Left lobe of liver (tissue), 2 donors: ENCODE data around the gene COLEC12. TPM values are rescaled to one million over a fixed set of nuclear protein-coding genes. Genes with fewer than 3 reads are reported as not detected.
"Not testable (repeated sequence)": the region's sequence is repeated elsewhere in the genome, so short reads cannot be mapped to it uniquely, and the experiment has no call there.

Experiments used
- ATAC-seq: fragments of 200-7000 bp; cut with Tn5 transposase; one replicate; pipeline ENCODE4 v1.9.1; 2020; ENCODE audit warnings: mild to moderate bottlenecking, moderate library complexity
- DNase-seq: peaks from one replicate; pipeline ENCODE4 v3.0.0-alpha.2; 2020; ENCODE audit warnings: low spot score
- total RNA-seq: library from RNA; stranded (reverse); gene quantifications from one replicate; pipeline ENCODE4 v1.2.1, GENCODE V29; 2021
- donor health status: DM: no; HTN: no; CAD: no; lungs with moderate emphysema.
- donor health status: DM: no; HTN: yes; CAD: no.

Gene COLEC12
- total RNA-seq, 1 donor from 2014 or later: 0.08 TPM

DNA sequence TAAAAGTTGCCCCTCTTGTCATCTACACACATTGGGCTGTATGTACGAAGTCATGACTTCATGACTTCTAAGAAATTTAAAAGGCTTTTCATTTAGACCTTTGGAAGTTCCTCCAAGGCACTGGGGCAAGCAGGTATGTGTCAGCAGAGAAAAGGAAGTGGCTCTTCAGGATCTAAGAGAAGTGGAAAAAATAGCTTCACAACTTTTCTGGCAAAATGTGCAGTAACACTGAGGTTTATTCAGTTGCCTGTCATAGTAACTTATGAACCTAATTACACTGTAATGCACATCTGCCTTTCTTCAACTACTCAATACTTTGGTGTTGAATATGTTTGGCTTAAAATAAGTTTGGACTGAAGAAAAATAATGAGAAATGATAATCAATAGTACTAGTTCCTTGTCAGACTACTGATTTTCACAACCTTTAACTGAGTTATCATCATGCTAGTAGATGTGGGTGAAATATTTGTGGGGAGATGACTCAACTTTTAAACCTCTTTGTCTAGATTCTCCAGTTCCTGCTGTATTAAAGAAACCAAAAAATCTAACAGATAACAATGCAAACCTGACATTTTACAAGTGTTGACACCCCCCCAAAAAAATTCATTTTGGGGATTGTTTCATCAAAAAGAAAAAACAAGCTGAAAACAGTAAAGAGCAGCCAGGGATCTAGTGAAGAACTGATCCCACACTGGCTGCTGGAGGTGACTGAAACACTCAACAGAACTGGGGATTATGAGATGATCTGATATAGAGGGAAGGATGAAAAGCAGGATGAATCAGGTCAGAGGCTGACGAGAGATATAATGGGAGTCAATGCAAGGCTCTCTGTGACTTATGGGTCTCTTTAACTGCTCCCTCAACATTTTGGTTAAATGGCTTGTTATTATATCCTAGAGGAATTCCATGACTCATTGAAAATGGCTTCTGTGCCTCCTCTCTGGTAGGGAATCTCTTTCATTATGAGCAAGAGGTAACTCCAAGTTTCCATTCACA lies 84.6 kb downstream of the COLEC12 start:
- DNase-seq (no peak), ATAC-seq (no peak)

- no peak for ATAC-seq
- no peak for DNase-seq
Measured at GRCh38 chr18:415047-415446, 85.5 kb downstream of the COLEC12 start.

DNA sequence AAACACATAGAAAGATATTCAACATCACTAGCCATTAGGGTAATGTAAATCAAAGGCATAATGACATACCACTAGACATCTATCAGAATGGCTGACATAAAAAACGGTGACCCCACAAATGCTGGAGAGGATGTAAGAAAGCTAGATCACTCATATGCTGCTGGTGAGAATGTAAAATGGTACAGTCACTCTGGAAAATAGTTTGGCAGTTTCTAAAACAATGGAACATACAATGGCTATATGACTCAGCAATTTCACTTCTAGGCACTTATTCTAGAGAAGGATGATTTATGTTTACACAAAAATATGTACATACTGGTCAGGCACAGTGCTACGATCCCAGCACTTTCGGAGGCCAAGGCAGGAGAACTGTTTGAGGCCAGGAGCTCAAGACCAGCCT lies 87.3 kb downstream of the COLEC12 start:
- ATAC-seq: no peak
- no peak for DNase-seq

- DNase-seq (no peak), ATAC-seq (no peak)
Measured at GRCh38 chr18:410047-410455, 90.5 kb downstream of the COLEC12 start.

- ATAC-seq: no peak
Measured at GRCh38 chr18:408367-408766, 92.1 kb downstream of the COLEC12 start.

DNA sequence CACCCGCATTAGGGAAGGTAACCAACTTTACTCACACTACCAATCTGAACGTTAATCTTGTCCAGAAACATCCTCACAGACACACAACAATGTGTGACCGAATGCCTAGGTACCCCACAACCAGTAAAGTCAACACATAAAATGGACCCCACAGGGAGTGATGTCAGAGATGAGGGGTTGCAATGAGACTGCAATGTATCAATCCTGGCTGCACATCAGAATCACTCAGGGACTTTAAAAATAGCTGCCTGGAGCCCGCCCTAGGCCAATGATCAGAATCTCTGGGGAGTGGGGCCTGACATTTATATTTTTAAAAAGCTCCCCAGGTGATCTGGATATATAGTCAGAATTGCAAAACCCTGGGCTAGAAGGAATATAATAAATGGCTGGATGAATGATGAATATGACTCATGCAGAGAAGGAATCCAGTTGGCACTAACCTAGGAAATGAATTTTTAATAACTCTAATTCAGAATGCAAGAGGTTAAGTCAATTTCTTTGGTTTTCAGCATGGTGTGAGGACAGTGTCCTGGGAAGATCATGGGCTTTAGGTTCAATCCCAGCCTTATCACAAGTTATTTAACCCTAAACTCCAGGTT lies 92.8 kb downstream of the COLEC12 start:
- ATAC-seq (no peak), DNase-seq (no peak)

More at GRCh38 chr18:408367-408766, 92.1 kb downstream of the COLEC12 start:
- DNase-seq: no peak

GRCh38 chr18:407191-407590 lies 93.3 kb downstream of the COLEC12 start:
- DNase-seq: no peak
- no peak for ATAC-seq

- DNase-seq: no peak
- ATAC-seq: no peak
Measured at GRCh38 chr18:406677-407076, 93.8 kb downstream of the COLEC12 start.

DNA sequence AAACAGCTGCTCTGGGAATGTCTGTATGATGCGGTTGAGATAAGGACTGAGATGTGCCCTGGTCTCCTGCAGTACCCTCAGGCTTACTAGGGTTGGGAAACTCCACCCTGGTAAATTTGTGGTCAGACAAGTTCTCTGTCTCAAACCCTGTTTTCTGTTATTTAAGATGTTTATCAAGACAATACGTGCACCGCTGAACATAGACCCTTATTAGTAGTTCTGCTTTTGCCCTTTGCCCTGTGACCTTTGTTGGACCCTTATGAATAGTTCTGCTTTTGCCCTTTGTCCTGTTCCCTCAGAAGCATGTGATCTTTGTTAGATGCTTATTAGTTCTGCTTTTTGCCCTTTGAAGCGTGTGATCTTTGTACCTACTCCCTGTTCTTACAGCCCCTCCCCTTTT lies 95.5 kb downstream of the COLEC12 start:
- DNase-seq: not testable (repeated sequence)

DNA sequence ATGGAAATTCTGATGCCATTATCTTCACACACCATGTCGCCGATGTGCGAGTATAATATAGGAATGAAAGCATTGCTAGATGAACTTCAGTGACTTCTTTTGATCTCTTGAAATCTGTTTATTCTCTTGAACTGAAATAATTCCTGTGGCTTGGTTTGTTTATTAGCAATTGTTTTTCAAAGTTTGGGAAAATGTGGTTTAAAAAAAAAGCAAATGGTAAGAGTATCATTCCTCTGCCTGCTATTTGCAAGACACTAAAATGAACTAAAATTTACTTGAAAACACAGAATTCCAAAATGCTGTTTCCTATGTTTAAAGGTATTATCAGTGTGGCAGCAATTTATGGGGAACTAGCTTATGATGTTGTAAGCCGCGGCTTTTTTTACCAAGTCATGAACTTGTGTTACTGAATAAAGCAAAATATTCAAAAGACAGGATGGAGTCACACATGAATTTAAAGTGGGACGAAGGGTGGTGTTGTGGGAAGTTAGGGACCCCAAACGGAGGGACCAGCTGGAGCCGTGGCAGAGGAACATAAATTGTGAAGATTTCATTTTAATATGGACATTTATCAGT lies 96.4 kb downstream of the COLEC12 start:
- ATAC-seq (no peak), DNase-seq (no peak)

More for the DNA sequence above, 95.5 kb downstream of the COLEC12 start:
- ATAC-seq: not testable (repeated sequence)

GRCh38 chr18:402129-402528 lies 98.4 kb downstream of the COLEC12 start:
- DNase-seq (no peak), ATAC-seq (no peak)

GRCh38 chr18:400456-400855 lies 100.0 kb downstream of the COLEC12 start:
- no peak for ATAC-seq

GRCh38 chr18:399631-400135 lies 100.8 kb downstream of the COLEC12 start:
- DNase-seq (no peak), ATAC-seq (no peak)

More at GRCh38 chr18:400456-400855, 100.0 kb downstream of the COLEC12 start:
- no peak for DNase-seq

- no peak for DNase-seq
- ATAC-seq: no peak
Measured at GRCh38 chr18:398935-399630, 101.4 kb downstream of the COLEC12 start.

- DNase-seq: no peak
Measured at GRCh38 chr18:396556-396955, 103.9 kb downstream of the COLEC12 start.

GRCh38 chr18:396251-396555 lies 104.3 kb downstream of the COLEC12 start:
- no peak for ATAC-seq

More at GRCh38 chr18:396556-396955, 103.9 kb downstream of the COLEC12 start:
- ATAC-seq: no peak

GRCh38 chr18:395456-396250 lies 104.8 kb downstream of the COLEC12 start:
- ATAC-seq: no peak
- DNase-seq: no peak

More at GRCh38 chr18:396251-396555, 104.3 kb downstream of the COLEC12 start:
- DNase-seq: no peak

DNA sequence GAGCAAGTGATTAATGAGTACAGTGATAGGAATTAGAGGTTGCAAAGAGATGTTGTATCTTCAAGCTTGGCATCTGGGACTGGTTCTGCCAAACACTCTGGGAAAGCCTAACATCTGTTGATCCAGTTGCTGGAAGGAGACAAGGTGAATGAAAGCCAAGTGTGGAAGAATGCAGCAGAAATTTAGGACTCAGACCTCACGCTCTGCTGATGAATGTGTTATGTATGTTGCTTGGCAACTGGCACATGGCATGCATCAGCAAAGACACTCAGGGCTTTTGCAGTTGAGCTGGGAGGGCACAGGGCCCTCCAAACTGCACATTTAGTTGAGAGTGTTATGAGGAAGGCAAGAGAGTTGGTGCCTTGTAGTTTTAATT lies 105.5 kb downstream of the COLEC12 start:
- ATAC-seq: no peak
- no peak for DNase-seq

- DNase-seq (no peak), ATAC-seq (no peak)
Measured at GRCh38 chr18:394262-394986, 106.1 kb downstream of the COLEC12 start.
